Neural cell (in vitro differentiated cells): ENCODE results near the gene TYRO3. TPM values are rescaled to one million over a fixed set of nuclear protein-coding genes. Genes with fewer than 3 reads are reported as not detected.
A peak's percentile ranks its signal among the peaks of the same experiment; 100 is the strongest.

Experiments used
- H2AFZ ChIP-seq: fragments of 200-600, 300-800 bp; sonication (generic), shearing (Covaris generic); 2 replicates; pipeline ENCODE4 v1.6.0; 2014; ENCODE audit warnings: low read depth, mild to moderate bottlenecking, antibody characterized with exemption, low read length, moderate library complexity
- H3F3A ChIP-seq: fragments of 200-600 bp; shearing (Covaris generic); 2 replicates; pipeline ENCODE4 v1.6.1; 2016; ENCODE audit warnings: mild to moderate bottlenecking, moderate library complexity, mixed read lengths, antibody characterized with exemption, low read length; ENCODE audit not compliant: insufficient read depth, poor library complexity, severe bottlenecking
- H3K27ac ChIP-seq: fragments of 200-600, 300-800 bp; sonication (generic), shearing (Covaris generic); 2 replicates; pipeline ENCODE4 v1.5.1; 2014; ENCODE audit warnings: mild to moderate bottlenecking, low read length, moderate library complexity
- H3K27me3 ChIP-seq: fragments of 300-800, 200-600 bp; sonication (generic), shearing (Covaris generic); 2 replicates; pipeline ENCODE4 v1.6.0; 2014; ENCODE audit warnings: mild to moderate bottlenecking, low read depth, low read length, moderate library complexity; ENCODE audit not compliant: insufficient read depth
- H3K36me3 ChIP-seq: fragments of 300-800, 200-600 bp; sonication (generic), shearing (Covaris generic); 2 replicates; pipeline ENCODE4 v1.5.1; 2014; ENCODE audit warnings: mild to moderate bottlenecking, antibody characterized with exemption, low read length, moderate library complexity; ENCODE audit not compliant: insufficient read depth
- H3K4me2 ChIP-seq: fragments of 300-800, 200-600 bp; sonication (generic), shearing (Covaris generic); 2 replicates; pipeline ENCODE4 v1.6.0; 2014; ENCODE audit warnings: mild to moderate bottlenecking, low read length
- H3K4me3 ChIP-seq: fragments of 300-800, 200-600 bp; sonication (generic), shearing (Covaris generic); 2 replicates; pipeline ENCODE4 v1.5.1; 2014; ENCODE audit warnings: mild to moderate bottlenecking, low read length, moderate library complexity
- H3K79me2 ChIP-seq: fragments of 200-600 bp; shearing (Covaris generic); replicated peaks from 2 replicates; pipeline ENCODE4 v1.6.0; 2014; ENCODE audit warnings: mild to moderate bottlenecking, low read length, moderate library complexity; ENCODE audit not compliant: insufficient read depth
- H3K9ac ChIP-seq: fragments of 300-800, 200-600 bp; sonication (generic), shearing (Covaris generic); 2 replicates; pipeline ENCODE4 v1.6.1; 2016; ENCODE audit warnings: mild to moderate bottlenecking, low read length, mixed read lengths
- H3K9me2 ChIP-seq: fragments of 200-600 bp; shearing (Covaris generic); 2 replicates; pipeline ENCODE4 v1.6.1; 2016; ENCODE audit warnings: mild to moderate bottlenecking, low read length, mixed read lengths; ENCODE audit not compliant: insufficient read depth
- H3K9me3 ChIP-seq: fragments of 200-600, 300-800 bp; sonication (generic), shearing (Covaris generic); 2 replicates; pipeline ENCODE4 v1.6.1; 2016; ENCODE audit warnings: mild to moderate bottlenecking, mixed run types, low read length, moderate library complexity, mixed read lengths
- H4K20me1 ChIP-seq: fragments of 200-600 bp; shearing (Covaris generic); 2 replicates; pipeline ENCODE4 v1.6.1; 2016; ENCODE audit warnings: mild to moderate bottlenecking, mixed run types; ENCODE audit not compliant: insufficient read depth
- EP300 ChIP-seq: fragments of 450-650 bp; conservative IDR thresholded peaks from 2 replicates; pipeline ENCODE4 v1.6.1; 2014; ENCODE audit warnings: antibody characterized with exemption, mild to moderate bottlenecking, moderate library complexity; ENCODE audit not compliant: poor library complexity, severe bottlenecking
- EZH2 ChIP-seq: fragments of 200-600, 300-800 bp; shearing (Covaris generic), sonication (generic); IDR thresholded peaks from 2 replicates; pipeline ENCODE4 v1.6.1; 2014; ENCODE audit warnings: antibody characterized with exemption, low read length, borderline replicate concordance, mild to moderate bottlenecking; ENCODE audit not compliant: insufficient read depth, poor library complexity, severe bottlenecking
- MXI1 ChIP-seq: fragments of 450-650 bp; conservative IDR thresholded peaks from 2 replicates; pipeline ENCODE4 v1.6.1; 2014; ENCODE audit warnings: antibody characterized with exemption, mild to moderate bottlenecking; ENCODE audit not compliant: poor library complexity, severe bottlenecking
- POLR2AphosphoS5 ChIP-seq: IDR thresholded peaks from 2 replicates; pipeline ENCODE4 v1.6.1; 2012
- RAD21 ChIP-seq: fragments of 450-650 bp; conservative IDR thresholded peaks from 2 replicates; pipeline ENCODE4 v1.6.1; 2014; ENCODE audit warnings: antibody characterized with exemption, mild to moderate bottlenecking, moderate library complexity
- SMC3 ChIP-seq: fragments of 450-650 bp; conservative IDR thresholded peaks from 2 replicates; pipeline ENCODE4 v1.6.1; 2014; ENCODE audit warnings: antibody characterized with exemption, mild to moderate bottlenecking, moderate library complexity; ENCODE audit not compliant: poor library complexity
- TAF1 ChIP-seq: IDR thresholded peaks from 2 replicates; pipeline ENCODE4 v1.6.1; 2012; ENCODE audit warnings: low read depth
- polyA plus RNA-seq: library from polyadenylated mRNA; depleted of rRNA; stranded (reverse); fragments of >200 nt; gene quantifications from 2 replicates; pipeline ENCODE4 v1.2.3, GENCODE V29; 2014
- TF ChIP-seq, protein P1 (sequence below): IDR thresholded peaks from 2 replicates; pipeline ENCODE4 v1.6.1; 2012; ENCODE audit warnings: borderline replicate concordance
- TF ChIP-seq, protein P2 (sequence below): fragments of 450-650 bp; IDR thresholded peaks from 2 replicates; pipeline ENCODE4 v1.5.1; 2014; ENCODE audit warnings: antibody characterized with exemption, mild to moderate bottlenecking, moderate library complexity; ENCODE audit not compliant: poor library complexity, severe bottlenecking

Gene TYRO3
- polyA plus RNA-seq, 1 donor from 2014 or later: 12.1 TPM

DNA sequence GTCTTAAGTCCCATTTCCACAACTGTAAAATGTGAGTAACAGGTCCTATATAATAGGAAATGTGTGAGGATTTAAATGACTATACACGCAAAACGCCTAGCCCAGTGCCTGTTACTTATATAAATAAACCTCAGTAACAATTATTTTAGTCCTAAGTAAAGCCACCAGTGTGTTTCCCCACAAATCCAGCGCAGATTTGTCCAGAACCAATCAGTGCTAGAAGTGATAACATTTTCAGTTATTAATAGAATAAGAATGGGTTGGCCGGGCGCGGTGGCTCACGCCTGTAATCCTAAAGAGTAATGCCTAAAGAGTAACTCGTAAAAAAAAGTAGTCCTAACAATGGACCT lies 15.5 kb upstream of the TYRO3 start:
- Histone ChIP-seq H3K27me3 (no peaks in the 10 kb centered on the region), H3F3A (no peaks in the 10 kb centered on the region), H3K79me2 (peaks cover 5% of the 10 kb centered on the region), H4K20me1 (no peaks in the 10 kb centered on the region), H3K9me2 (no peaks in the 10 kb centered on the region), H3K36me3 (no peaks in the 10 kb centered on the region), H2AFZ (peak overlapping the region; percentile 52), H3K9me3 (no peaks in the 10 kb centered on the region), H3K4me2 (peak overlapping the region; percentile 72), H3K4me3 (peak overlapping the region; percentile 90), H3K9ac (peak overlapping the region; percentile 75), H3K27ac (peak overlapping the region; percentile 53)
- TF ChIP-seq TAF1: no peak
- no peak for TF ChIP-seq SMC3
- no peak for TF ChIP-seq RAD21
- no peak for TF ChIP-seq EP300
- no peak for TF ChIP-seq EZH2
- TF ChIP-seq MXI1: no peak
- no peak for TF ChIP-seq POLR2AphosphoS5
- TF ChIP-seq, protein P1, sequence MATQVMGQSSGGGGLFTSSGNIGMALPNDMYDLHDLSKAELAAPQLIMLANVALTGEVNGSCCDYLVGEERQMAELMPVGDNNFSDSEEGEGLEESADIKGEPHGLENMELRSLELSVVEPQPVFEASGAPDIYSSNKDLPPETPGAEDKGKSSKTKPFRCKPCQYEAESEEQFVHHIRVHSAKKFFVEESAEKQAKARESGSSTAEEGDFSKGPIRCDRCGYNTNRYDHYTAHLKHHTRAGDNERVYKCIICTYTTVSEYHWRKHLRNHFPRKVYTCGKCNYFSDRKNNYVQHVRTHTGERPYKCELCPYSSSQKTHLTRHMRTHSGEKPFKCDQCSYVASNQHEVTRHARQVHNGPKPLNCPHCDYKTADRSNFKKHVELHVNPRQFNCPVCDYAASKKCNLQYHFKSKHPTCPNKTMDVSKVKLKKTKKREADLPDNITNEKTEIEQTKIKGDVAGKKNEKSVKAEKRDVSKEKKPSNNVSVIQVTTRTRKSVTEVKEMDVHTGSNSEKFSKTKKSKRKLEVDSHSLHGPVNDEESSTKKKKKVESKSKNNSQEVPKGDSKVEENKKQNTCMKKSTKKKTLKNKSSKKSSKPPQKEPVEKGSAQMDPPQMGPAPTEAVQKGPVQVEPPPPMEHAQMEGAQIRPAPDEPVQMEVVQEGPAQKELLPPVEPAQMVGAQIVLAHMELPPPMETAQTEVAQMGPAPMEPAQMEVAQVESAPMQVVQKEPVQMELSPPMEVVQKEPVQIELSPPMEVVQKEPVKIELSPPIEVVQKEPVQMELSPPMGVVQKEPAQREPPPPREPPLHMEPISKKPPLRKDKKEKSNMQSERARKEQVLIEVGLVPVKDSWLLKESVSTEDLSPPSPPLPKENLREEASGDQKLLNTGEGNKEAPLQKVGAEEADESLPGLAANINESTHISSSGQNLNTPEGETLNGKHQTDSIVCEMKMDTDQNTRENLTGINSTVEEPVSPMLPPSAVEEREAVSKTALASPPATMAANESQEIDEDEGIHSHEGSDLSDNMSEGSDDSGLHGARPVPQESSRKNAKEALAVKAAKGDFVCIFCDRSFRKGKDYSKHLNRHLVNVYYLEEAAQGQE: no peak
- TF ChIP-seq, protein P2, sequence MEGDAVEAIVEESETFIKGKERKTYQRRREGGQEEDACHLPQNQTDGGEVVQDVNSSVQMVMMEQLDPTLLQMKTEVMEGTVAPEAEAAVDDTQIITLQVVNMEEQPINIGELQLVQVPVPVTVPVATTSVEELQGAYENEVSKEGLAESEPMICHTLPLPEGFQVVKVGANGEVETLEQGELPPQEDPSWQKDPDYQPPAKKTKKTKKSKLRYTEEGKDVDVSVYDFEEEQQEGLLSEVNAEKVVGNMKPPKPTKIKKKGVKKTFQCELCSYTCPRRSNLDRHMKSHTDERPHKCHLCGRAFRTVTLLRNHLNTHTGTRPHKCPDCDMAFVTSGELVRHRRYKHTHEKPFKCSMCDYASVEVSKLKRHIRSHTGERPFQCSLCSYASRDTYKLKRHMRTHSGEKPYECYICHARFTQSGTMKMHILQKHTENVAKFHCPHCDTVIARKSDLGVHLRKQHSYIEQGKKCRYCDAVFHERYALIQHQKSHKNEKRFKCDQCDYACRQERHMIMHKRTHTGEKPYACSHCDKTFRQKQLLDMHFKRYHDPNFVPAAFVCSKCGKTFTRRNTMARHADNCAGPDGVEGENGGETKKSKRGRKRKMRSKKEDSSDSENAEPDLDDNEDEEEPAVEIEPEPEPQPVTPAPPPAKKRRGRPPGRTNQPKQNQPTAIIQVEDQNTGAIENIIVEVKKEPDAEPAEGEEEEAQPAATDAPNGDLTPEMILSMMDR: no peak

DNA sequence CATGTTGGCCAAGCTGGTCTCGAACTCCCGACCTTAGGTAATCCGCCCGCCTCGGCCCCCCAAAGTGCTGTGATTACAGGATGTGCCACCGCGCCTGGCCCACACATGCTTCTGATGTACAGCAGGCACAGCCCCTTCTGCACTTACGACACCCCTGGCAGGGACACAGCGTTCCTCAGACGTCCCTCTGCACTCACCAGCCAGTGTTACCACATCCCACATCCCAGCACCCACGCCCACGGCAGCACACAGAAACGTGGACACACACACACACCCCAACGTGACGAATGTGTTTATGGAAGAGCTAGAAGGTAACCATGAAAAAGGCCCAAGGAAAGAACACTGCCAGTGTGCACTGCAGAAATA lies 14.4 kb upstream of the TYRO3 start:
- Histone ChIP-seq H3K9me3 (no peaks in the 10 kb centered on the region), H3K4me2 (no peak overlapping the region), H3K4me3 (peak overlapping the region; percentile 90), H4K20me1 (no peaks in the 10 kb centered on the region), H3K79me2 (peaks cover 5% of the 10 kb centered on the region), H2AFZ (no peak overlapping the region), H3F3A (no peaks in the 10 kb centered on the region), H3K27me3 (no peaks in the 10 kb centered on the region), H3K27ac (no peak overlapping the region), H3K9me2 (no peaks in the 10 kb centered on the region), H3K9ac (no peak overlapping the region), H3K36me3 (no peaks in the 10 kb centered on the region)
- TF ChIP-seq, protein P1: no peak
- TF ChIP-seq, protein P2: no peak
- TF ChIP-seq RAD21 (no peak), MXI1 (no peak), TAF1 (no peak), POLR2AphosphoS5 (no peak), EP300 (no peak), EZH2 (no peak), SMC3 (no peak)
